Liver (tissue), 9 donors: Measurements from ENCODE around the gene FUCA2. TPM values are rescaled to one million over a fixed set of nuclear protein-coding genes. Genes with fewer than 3 reads are reported as not detected.

Source experiments
- DNase-seq: peaks from one replicate; pipeline ENCODE4 v3.0.0-alpha.2; 2017; ENCODE audit warnings: low spot score
- H3K27ac ChIP-seq, 2 donors: one replicate each; pipeline ENCODE4 v1.7.0; 2013; ENCODE audit warnings: inconsistent platforms in 2 of 2, low read length in 2 of 2, control low read depth in 1 of 2, low read depth in 1 of 2, mild to moderate bottlenecking in 1 of 2
- H3K27me3 ChIP-seq, 4 donors: one replicate each; pipeline versions ENCODE4 v1.6.1 to v1.7.0; 2013; ENCODE audit warnings: low read length in 3 of 4, inconsistent platforms in 1 of 4, mild to moderate bottlenecking in 1 of 4, moderate library complexity in 1 of 4; ENCODE audit not compliant: control insufficient read depth in 4 of 4, insufficient read depth in 4 of 4
- H3K36me3 ChIP-seq, 4 donors: one replicate each; pipeline versions ENCODE4 v1.6.1 to v1.7.0; 2013; ENCODE audit warnings: low read length in 3 of 4, mild to moderate bottlenecking in 3 of 4, low read depth in 1 of 4, moderate library complexity in 1 of 4; ENCODE audit not compliant: control insufficient read depth in 4 of 4, insufficient read depth in 3 of 4
- H3K4me1 ChIP-seq, 4 donors: one replicate each; pipeline versions ENCODE4 v1.6.1 to v1.7.0; 2013; ENCODE audit warnings: low read length in 3 of 4, mild to moderate bottlenecking in 3 of 4, moderate library complexity in 1 of 4; ENCODE audit not compliant: control insufficient read depth in 4 of 4, insufficient read depth in 4 of 4
- H3K4me3 ChIP-seq, 3 donors: one replicate each; pipeline versions ENCODE4 v1.6.1 to v1.7.0; 2013; ENCODE audit warnings: low read length in 3 of 3, control low read depth in 1 of 3, low read depth in 1 of 3, mild to moderate bottlenecking in 1 of 3
- H3K9ac ChIP-seq, 2 donors: one replicate each; pipeline ENCODE4 v1.7.0; 2013; ENCODE audit warnings: low read length in 2 of 2, mild to moderate bottlenecking in 2 of 2, moderate library complexity in 2 of 2, control low read depth in 1 of 2, low read depth in 1 of 2
- H3K9me3 ChIP-seq, 4 donors: one replicate each; pipeline versions ENCODE4 v1.6.1 to v1.7.0; 2013; ENCODE audit warnings: low read length in 3 of 4; ENCODE audit not compliant: control insufficient read depth in 4 of 4
- EGR1 ChIP-seq, 2 donors: IDR thresholded peaks; 2 replicates each; pipeline ENCODE4 v1.6.1; 2016 to 2018; ENCODE audit warnings: antibody characterized with exemption in 2 of 2, low read depth in 2 of 2
- FOXA1 ChIP-seq: IDR thresholded peaks from 2 replicates; pipeline ENCODE4 v1.6.1; 2016; ENCODE audit warnings: antibody characterized with exemption
- FOXA2 ChIP-seq: IDR thresholded peaks from 2 replicates; pipeline ENCODE4 v1.6.1; 2016; ENCODE audit warnings: antibody characterized with exemption
- GABPA ChIP-seq, 2 donors: IDR thresholded peaks in 1 of 2; conservative IDR thresholded peaks in 1 of 2; 2 replicates each; pipeline ENCODE4 v1.6.1; 2016; ENCODE audit warnings: antibody characterized with exemption in 2 of 2, mild to moderate bottlenecking in 1 of 2, moderate library complexity in 1 of 2
- HNF4A ChIP-seq, 2 donors: conservative IDR thresholded peaks; 2 replicates each; pipeline ENCODE4 v1.6.1; 2016; ENCODE audit warnings: antibody characterized with exemption in 2 of 2, mild to moderate bottlenecking in 2 of 2
- HNF4G ChIP-seq: IDR thresholded peaks from 2 replicates; pipeline ENCODE4 v1.6.1; 2016; ENCODE audit warnings: antibody characterized with exemption
- JUND ChIP-seq, 2 donors: IDR thresholded peaks; 2 replicates each; pipeline ENCODE4 v1.6.1; 2016; ENCODE audit warnings: antibody characterized with exemption in 2 of 2
- NR2F2 ChIP-seq: IDR thresholded peaks from 2 replicates; pipeline ENCODE4 v1.6.1; 2016; ENCODE audit warnings: antibody characterized with exemption
- RAD21 ChIP-seq, 2 donors: IDR thresholded peaks; 2 replicates each; pipeline ENCODE4 v1.6.1; 2016; ENCODE audit warnings: antibody characterized with exemption in 2 of 2, mild to moderate bottlenecking in 2 of 2
- RXRA ChIP-seq, 2 donors: IDR thresholded peaks; 2 replicates each; pipeline ENCODE4 v1.6.1; 2017 to 2018; ENCODE audit warnings: antibody characterized with exemption in 2 of 2, mild to moderate bottlenecking in 1 of 2
- SP1 ChIP-seq: IDR thresholded peaks from 2 replicates; pipeline ENCODE4 v1.6.1; 2018; ENCODE audit warnings: antibody characterized with exemption, mild to moderate bottlenecking
- TAF1 ChIP-seq: conservative IDR thresholded peaks from 2 replicates; pipeline ENCODE4 v1.6.1; 2016; ENCODE audit warnings: antibody characterized with exemption, mild to moderate bottlenecking
- YY1 ChIP-seq: IDR thresholded peaks from 2 replicates; pipeline ENCODE4 v1.6.1; 2016; ENCODE audit warnings: antibody characterized with exemption, mild to moderate bottlenecking
- WGBS: extraction: QIAGEN DNeasy Blood & Tissue Kit; methylation state at CpG from one replicate; pipeline ENCODE4 v1.1.7; 2013; 5-methylcytosine and 5-hydroxymethylcytosine counted together
- polyA plus RNA-seq, 2 donors: library from polyadenylated mRNA; stranded (reverse) in 1 of 2; unstranded in 1 of 2; fragments of 200-250 nt in 1 of 2; fragments of >200 nt in 1 of 2; fragmentation: Nextera tagmentation in 1 of 2; extraction: Ambion mirVana in 1 of 2; gene quantifications; one replicate each; pipeline versions ENCODE4 v1.2.1 to v1.2.3, GENCODE V29; 2013 to 2015
- total RNA-seq, 2 donors: library from RNA; depleted of rRNA; stranded (reverse); fragments of >200 nt; gene quantifications; one replicate each; pipeline ENCODE4 v1.2.3, GENCODE V29; 2014
- TF ChIP-seq, protein P1 (sequence below): fragments of 150-350 bp; IDR thresholded peaks from 2 replicates; pipeline ENCODE4 v1.5.1; 2017; ENCODE audit warnings: improper control_type of control experiment, low read depth, low read length; ENCODE audit not compliant: missing input control
- TF ChIP-seq, protein P2 (sequence below): IDR thresholded peaks from 2 replicates; pipeline ENCODE4 v1.6.1; 2016; ENCODE audit warnings: antibody characterized with exemption
- TF ChIP-seq, protein P3 (sequence below): IDR thresholded peaks from 2 replicates; pipeline ENCODE4 v1.6.1; 2016; ENCODE audit warnings: antibody characterized with exemption, mild to moderate bottlenecking
- TF ChIP-seq, protein P4 (sequence below): IDR thresholded peaks from 2 replicates; pipeline ENCODE4 v1.6.1; 2016; ENCODE audit warnings: antibody characterized with exemption
- TF ChIP-seq, protein P5 (sequence below): IDR thresholded peaks from 2 replicates; pipeline ENCODE4 v1.6.1; 2016; ENCODE audit warnings: antibody characterized with exemption
- donor health status: healthy.
- donor health status: healthy.
- donor health status: healthy.
- donor health status: healthy.
- donor health status: healthy.

Gene FUCA2
- total and polyA plus RNA-seq, 4 donors: 22.4 to 44.5 (median 35.1) TPM

DNA sequence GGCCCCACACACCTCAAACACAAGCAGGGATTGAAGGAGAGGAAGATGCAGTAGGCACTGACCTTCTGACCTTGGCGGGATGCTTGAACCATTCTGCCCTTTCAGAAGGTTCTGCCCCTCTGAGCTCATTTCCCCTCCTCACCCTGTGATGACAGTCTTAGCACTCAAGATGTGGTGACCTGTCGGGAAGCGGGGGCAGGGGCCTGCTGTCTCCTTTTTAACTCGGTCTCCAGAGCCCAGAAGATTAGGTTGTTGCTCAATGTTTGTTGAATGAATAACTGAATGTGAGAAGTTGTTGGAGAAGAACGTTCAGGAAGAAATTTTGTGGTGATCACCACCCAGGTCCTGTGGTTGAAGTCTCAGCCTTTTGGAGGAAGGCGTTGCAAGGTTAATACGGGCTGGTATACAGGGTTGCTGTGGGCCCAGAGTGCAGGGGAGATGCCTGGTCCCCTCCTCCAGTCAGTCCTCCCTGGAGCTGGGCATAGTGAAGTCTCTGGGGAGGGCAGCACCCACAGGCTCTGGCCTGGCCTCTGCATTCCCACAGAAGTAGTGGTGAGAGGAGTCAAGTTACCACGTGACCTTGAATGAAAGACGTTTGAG, 49.7 kb upstream of the FUCA2 start:
- Histone ChIP-seq H3K9me3 (no peaks in the 10 kb centered on the region), H3K36me3 (no peaks in the 10 kb centered on the region), H3K27me3 (no peaks in the 10 kb centered on the region), H3K27ac (no peak overlapping the region), H3K4me3 (no peak overlapping the region), H3K9ac (no peak overlapping the region), H3K4me1 (no peaks in the 10 kb centered on the region)
- TF ChIP-seq FOXA1 (no peak), RAD21 (IDR thresholded peaks at IDR 0.05) (no peak), SP1 (no peak), FOXA2 (no peak), GABPA (IDR thresholded peaks at IDR 0.05 in 1 of 2, conservative IDR thresholded peaks at IDR 0.05 in 1 of 2) (no peak), RXRA (IDR thresholded peaks at IDR 0.05) (no peak), HNF4A (conservative IDR thresholded peaks at IDR 0.05) (no peak), JUND (IDR thresholded peaks at IDR 0.05) (no peak), TAF1 (no peak), NR2F2 (no peak), EGR1 (IDR thresholded peaks at IDR 0.05; ENCODE audit: low read depth in 2 of 2) (no peak), YY1 (no peak), HNF4G (no peak)
- TF ChIP-seq, protein P1, sequence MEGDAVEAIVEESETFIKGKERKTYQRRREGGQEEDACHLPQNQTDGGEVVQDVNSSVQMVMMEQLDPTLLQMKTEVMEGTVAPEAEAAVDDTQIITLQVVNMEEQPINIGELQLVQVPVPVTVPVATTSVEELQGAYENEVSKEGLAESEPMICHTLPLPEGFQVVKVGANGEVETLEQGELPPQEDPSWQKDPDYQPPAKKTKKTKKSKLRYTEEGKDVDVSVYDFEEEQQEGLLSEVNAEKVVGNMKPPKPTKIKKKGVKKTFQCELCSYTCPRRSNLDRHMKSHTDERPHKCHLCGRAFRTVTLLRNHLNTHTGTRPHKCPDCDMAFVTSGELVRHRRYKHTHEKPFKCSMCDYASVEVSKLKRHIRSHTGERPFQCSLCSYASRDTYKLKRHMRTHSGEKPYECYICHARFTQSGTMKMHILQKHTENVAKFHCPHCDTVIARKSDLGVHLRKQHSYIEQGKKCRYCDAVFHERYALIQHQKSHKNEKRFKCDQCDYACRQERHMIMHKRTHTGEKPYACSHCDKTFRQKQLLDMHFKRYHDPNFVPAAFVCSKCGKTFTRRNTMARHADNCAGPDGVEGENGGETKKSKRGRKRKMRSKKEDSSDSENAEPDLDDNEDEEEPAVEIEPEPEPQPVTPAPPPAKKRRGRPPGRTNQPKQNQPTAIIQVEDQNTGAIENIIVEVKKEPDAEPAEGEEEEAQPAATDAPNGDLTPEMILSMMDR: no peak
- TF ChIP-seq, protein P2, sequence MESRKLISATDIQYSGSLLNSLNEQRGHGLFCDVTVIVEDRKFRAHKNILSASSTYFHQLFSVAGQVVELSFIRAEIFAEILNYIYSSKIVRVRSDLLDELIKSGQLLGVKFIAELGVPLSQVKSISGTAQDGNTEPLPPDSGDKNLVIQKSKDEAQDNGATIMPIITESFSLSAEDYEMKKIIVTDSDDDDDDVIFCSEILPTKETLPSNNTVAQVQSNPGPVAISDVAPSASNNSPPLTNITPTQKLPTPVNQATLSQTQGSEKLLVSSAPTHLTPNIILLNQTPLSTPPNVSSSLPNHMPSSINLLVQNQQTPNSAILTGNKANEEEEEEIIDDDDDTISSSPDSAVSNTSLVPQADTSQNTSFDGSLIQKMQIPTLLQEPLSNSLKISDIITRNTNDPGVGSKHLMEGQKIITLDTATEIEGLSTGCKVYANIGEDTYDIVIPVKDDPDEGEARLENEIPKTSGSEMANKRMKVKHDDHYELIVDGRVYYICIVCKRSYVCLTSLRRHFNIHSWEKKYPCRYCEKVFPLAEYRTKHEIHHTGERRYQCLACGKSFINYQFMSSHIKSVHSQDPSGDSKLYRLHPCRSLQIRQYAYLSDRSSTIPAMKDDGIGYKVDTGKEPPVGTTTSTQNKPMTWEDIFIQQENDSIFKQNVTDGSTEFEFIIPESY: no peak
- TF ChIP-seq, protein P3, sequence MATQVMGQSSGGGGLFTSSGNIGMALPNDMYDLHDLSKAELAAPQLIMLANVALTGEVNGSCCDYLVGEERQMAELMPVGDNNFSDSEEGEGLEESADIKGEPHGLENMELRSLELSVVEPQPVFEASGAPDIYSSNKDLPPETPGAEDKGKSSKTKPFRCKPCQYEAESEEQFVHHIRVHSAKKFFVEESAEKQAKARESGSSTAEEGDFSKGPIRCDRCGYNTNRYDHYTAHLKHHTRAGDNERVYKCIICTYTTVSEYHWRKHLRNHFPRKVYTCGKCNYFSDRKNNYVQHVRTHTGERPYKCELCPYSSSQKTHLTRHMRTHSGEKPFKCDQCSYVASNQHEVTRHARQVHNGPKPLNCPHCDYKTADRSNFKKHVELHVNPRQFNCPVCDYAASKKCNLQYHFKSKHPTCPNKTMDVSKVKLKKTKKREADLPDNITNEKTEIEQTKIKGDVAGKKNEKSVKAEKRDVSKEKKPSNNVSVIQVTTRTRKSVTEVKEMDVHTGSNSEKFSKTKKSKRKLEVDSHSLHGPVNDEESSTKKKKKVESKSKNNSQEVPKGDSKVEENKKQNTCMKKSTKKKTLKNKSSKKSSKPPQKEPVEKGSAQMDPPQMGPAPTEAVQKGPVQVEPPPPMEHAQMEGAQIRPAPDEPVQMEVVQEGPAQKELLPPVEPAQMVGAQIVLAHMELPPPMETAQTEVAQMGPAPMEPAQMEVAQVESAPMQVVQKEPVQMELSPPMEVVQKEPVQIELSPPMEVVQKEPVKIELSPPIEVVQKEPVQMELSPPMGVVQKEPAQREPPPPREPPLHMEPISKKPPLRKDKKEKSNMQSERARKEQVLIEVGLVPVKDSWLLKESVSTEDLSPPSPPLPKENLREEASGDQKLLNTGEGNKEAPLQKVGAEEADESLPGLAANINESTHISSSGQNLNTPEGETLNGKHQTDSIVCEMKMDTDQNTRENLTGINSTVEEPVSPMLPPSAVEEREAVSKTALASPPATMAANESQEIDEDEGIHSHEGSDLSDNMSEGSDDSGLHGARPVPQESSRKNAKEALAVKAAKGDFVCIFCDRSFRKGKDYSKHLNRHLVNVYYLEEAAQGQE: no peak
- TF ChIP-seq, protein P4, sequence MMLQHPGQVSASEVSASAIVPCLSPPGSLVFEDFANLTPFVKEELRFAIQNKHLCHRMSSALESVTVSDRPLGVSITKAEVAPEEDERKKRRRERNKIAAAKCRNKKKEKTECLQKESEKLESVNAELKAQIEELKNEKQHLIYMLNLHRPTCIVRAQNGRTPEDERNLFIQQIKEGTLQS: no peak
- TF ChIP-seq, protein P5, sequence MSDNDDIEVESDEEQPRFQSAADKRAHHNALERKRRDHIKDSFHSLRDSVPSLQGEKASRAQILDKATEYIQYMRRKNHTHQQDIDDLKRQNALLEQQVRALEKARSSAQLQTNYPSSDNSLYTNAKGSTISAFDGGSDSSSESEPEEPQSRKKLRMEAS: no peak
- no peak for DNase-seq
- 91% methylated on average over 9 of the region's 9 CpGs for WGBS
